Lower lobe of right lung (tissue), 2 donors: ENCODE results near the gene ARSG. TPM values are rescaled to one million over a fixed set of nuclear protein-coding genes. Genes with fewer than 3 reads are reported as not detected.

Experiments
- ATAC-seq, 2 donors: fragments of 200-7000 bp; cut with Tn5 transposase; one replicate each; pipeline ENCODE4 v1.9.1; 2020 to 2022; ENCODE audit warnings: mild to moderate bottlenecking in 2 of 2, moderate library complexity in 2 of 2
- DNase-seq: peaks from one replicate; pipeline ENCODE4 v3.0.0-alpha.2; 2020
- H3K27ac ChIP-seq: fragments of 200-600 bp; one replicate; pipeline ENCODE4 v1.8.0; 2022
- H3K27me3 ChIP-seq: fragments of 200-600 bp; one replicate; pipeline ENCODE4 v1.8.0; 2022; ENCODE audit warnings: low read depth
- H3K36me3 ChIP-seq: fragments of 200-600 bp; one replicate; pipeline ENCODE4 v1.8.0; 2022; ENCODE audit warnings: mild to moderate bottlenecking
- H3K4me1 ChIP-seq: fragments of 200-600 bp; one replicate; pipeline ENCODE4 v1.8.0; 2022
- H3K4me3 ChIP-seq: fragments of 200-600 bp; one replicate; pipeline ENCODE4 v1.8.0; 2022; ENCODE audit warnings: mild to moderate bottlenecking
- H3K9me3 ChIP-seq: fragments of 200-600 bp; one replicate; pipeline ENCODE4 v1.8.0; 2022
- CTCF ChIP-seq: fragments of 200-600 bp; IDR thresholded peaks from one replicate; pipeline ENCODE4 v1.8.0; 2022; ENCODE audit warnings: antibody characterized with exemption, mild to moderate bottlenecking
- intact Hi-C: fragments of 100-400 bp; cut with DNase I; formaldehyde crosslinking; loops from one replicate; pipeline ENCODE4 v1.11.0; 2022
- total RNA-seq: library from RNA; stranded (reverse); fragmentation: NEBNext Ultra II Directional; extraction: Animal tissue kit (Norgen Biotek cat#: 25700); gene quantifications from one replicate; pipeline ENCODE4 v1.2.1, GENCODE V29; 2021
- donor health status: DM: no; HTN: yes; CAD: no; lungs with severe emphysema.

ARSG gene
- total RNA-seq, 1 donor from 2014 or later, result 4.2 TPM

GRCh38 chr17:68450391-68450790 is 159.1 kb downstream of the ARSG start:
- Histone ChIP-seq H3K27me3 (no peaks in the 10 kb centered on the region), H3K4me1 (peaks cover 17% of the 10 kb centered on the region), H3K9me3 (no peaks in the 10 kb centered on the region), H3K4me3 (no peak overlapping the region), H3K27ac (no peak overlapping the region), H3K36me3 (peaks cover 75% of the 10 kb centered on the region)
- no peak for TF ChIP-seq CTCF
- intact Hi-C loops, result no loop called here
- ATAC-seq (no peak), DNase-seq (no peak)

DNA sequence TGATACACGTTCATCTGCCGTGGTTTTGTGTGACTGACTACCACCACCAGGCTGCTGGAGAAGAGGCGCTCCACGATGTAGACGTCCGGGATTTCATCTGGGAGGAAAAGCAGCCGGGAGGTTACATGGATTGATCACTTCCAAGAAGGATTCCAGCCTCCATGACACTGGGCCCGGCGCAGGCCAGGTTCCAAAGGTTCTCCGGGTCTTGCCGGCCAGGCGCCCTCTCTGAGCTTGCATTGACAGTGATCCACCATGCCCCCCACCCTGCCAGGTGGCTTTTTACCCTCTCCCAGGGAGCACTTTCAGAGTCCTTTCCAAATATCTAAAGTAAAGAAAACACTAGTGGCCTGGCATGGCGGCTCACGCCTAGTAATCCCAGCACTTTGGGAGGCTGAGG is 159.5 kb downstream of the ARSG start:
- Histone ChIP-seq H3K27me3 (no peaks in the 10 kb centered on the region), H3K36me3 (peaks cover 71% of the 10 kb centered on the region), H3K4me3 (no peak overlapping the region), H3K27ac (no peak overlapping the region), H3K9me3 (no peaks in the 10 kb centered on the region), H3K4me1 (peaks cover 21% of the 10 kb centered on the region)
- no peak for DNase-seq
- intact Hi-C loops, result no loop called here
- no peak for TF ChIP-seq CTCF
- no peak for ATAC-seq

GRCh38 chr17:68451670-68452354 is 160.5 kb downstream of the ARSG start:
- Histone ChIP-seq H3K4me1 (peaks cover 30% of the 10 kb centered on the region), H3K27me3 (no peaks in the 10 kb centered on the region), H3K9me3 (no peaks in the 10 kb centered on the region), H3K36me3 (peaks cover 61% of the 10 kb centered on the region), H3K27ac (no peak overlapping the region), H3K4me3 (no peak overlapping the region)
- TF ChIP-seq CTCF, result no peak
- ATAC-seq (no peak), DNase-seq (no peak)
- intact Hi-C loops, result no loop called here

DNA sequence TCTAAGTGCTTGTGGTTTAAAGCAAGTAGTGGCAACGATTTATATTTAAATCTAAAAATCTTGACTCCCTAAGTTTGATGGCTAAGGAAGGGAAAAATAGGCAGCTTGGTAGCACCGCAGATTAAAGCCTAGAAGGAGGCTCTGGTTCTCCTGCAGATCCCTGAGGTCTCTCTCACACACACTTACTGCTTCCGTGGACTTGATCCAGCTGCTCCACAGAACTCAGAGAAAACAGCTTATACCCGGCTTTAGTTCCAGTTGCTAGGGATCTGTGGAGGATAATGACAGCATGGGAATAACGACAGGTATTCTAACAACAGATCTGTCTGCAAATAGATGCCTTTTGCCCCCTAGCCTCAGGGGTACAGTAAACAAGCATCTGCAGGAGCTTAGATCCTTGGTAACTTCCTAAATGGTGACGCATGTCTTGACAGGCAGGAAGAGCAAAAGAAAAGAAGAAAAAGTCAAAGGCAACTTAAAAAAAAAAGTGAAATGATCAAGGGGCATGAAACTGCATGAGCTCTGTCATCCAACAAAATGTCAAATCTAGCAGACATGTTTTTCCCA is 161.5 kb downstream of the ARSG start:
- H3K27me3 ChIP-seq, result no peaks in the 10 kb centered on the region
- peaks cover 30% of the 10 kb centered on the region for H3K4me1 ChIP-seq
- H3K36me3 ChIP-seq, result peaks cover 51% of the 10 kb centered on the region
- no peak for TF ChIP-seq CTCF
- H3K9me3 ChIP-seq, result no peaks in the 10 kb centered on the region
- ATAC-seq, result no peak
- no peak overlapping the region for H3K27ac ChIP-seq
- H3K4me3 ChIP-seq, result no peak overlapping the region
- DNase-seq, result no peak
- intact Hi-C loops, result no loop called here

DNA sequence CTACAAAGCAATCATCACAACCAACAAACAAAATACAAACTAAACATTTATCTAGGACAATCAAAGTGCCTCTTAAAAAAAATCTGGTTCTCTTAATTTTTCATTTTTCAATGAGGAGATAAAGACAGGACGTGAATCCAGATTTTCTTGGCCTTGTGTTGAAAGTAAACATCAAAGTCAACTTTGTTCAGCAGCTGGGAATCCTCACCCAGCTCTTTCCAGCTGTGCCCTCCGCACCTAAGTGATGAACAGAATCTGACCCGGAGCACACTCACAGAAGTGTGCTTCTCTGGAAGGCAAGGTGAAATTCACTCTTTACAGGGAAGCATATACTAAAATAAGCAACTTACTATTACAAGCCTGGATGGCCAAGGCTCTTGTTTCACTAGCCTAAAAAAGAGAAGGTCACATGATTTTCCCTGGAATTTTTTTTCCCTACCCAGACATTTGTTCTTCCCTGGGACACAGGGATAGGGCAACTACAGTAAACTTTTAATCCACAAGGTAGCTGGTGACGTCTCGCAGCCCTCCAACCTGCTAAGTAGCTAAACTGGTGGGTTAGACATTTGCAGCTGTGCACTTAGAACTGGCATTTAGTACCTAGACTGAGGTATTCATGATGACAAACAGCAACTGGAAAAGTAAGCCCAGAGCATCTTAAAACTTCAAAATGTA is 162.8 kb downstream of the ARSG start:
- peaks cover 38% of the 10 kb centered on the region for H3K4me1 ChIP-seq
- DNase-seq (no peak), ATAC-seq (no peak)
- no peak overlapping the region for H3K27ac ChIP-seq
- H3K27me3 ChIP-seq, result no peaks in the 10 kb centered on the region
- H3K4me3 ChIP-seq, result no peak overlapping the region
- TF ChIP-seq CTCF, result no peak
- no peaks in the 10 kb centered on the region for H3K9me3 ChIP-seq
- H3K36me3 ChIP-seq, result peaks cover 38% of the 10 kb centered on the region
- intact Hi-C loops, result no loop called here
